ENCODE data around the gene TEX51.

The TEX51 gene

GRCh38 chr2:126949775-126950174 lies 51.1 kb downstream of the TEX51 start:
- H3K4me3 ChIP-seq (ENCODE audit: low read depth, low read length), result no peak overlapping the region

DNA sequence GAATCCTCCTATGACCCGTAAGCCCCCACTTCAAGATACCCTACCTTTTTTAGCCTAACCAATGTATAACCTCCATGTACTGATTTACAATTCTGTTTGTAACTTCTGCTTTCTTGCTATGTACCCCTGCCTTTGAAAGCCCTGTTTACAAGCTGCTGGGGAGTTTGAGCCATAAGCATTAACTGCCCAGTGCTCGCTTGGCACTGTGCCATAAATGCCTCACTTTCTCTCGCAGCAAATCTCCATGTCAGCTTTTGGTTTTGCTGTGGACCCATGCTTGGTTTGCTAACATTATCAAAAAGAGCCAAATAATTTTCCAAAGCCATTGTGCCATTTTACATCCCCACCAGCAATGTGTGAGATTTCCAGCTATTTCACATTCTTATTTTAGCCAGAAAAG lies 51.8 kb downstream of the TEX51 start:
- no peak overlapping the region for H3K4me3 ChIP-seq (ENCODE audit: low read depth, low read length)
